Measurements from ENCODE around the gene OBSCN. TPM values are rescaled to one million over a fixed set of nuclear protein-coding genes. Genes with fewer than 3 reads are reported as not detected.

OBSCN gene
- total RNA-seq, 1 donor from 2014 or later: 39.4 TPM

- Histone ChIP-seq H3K36me3 (no peaks in the 10 kb centered on the region), H3K27ac (no peak overlapping the region), H3K4me3 (no peak overlapping the region), H3K4me1 (no peaks in the 10 kb centered on the region), H3K9me3 (no peaks in the 10 kb centered on the region), H3K27me3 (no peaks in the 10 kb centered on the region)
- DNase-seq (no peak), ATAC-seq (no peak)
- TF ChIP-seq, protein P1, sequence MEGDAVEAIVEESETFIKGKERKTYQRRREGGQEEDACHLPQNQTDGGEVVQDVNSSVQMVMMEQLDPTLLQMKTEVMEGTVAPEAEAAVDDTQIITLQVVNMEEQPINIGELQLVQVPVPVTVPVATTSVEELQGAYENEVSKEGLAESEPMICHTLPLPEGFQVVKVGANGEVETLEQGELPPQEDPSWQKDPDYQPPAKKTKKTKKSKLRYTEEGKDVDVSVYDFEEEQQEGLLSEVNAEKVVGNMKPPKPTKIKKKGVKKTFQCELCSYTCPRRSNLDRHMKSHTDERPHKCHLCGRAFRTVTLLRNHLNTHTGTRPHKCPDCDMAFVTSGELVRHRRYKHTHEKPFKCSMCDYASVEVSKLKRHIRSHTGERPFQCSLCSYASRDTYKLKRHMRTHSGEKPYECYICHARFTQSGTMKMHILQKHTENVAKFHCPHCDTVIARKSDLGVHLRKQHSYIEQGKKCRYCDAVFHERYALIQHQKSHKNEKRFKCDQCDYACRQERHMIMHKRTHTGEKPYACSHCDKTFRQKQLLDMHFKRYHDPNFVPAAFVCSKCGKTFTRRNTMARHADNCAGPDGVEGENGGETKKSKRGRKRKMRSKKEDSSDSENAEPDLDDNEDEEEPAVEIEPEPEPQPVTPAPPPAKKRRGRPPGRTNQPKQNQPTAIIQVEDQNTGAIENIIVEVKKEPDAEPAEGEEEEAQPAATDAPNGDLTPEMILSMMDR (IDR thresholded peaks at IDR 0.05): no peak
- intact Hi-C loops (cut with DNase I): no loop called here
These were observed 173.5 kb downstream of the OBSCN start for GRCh38 chr1:228381356-228381755.

- Histone ChIP-seq H3K27me3 (no peaks in the 10 kb centered on the region), H3K27ac (no peak overlapping the region), H3K36me3 (no peaks in the 10 kb centered on the region), H3K4me3 (no peak overlapping the region), H3K4me1 (no peaks in the 10 kb centered on the region), H3K9me3 (no peaks in the 10 kb centered on the region)
- ATAC-seq (no peak), DNase-seq (no peak)
- intact Hi-C loops (cut with DNase I): no loop called here
- TF ChIP-seq, protein P1 (IDR thresholded peaks at IDR 0.05): no peak
These were observed 175.9 kb downstream of the OBSCN start for GRCh38 chr1:228383773-228384172.

DNA sequence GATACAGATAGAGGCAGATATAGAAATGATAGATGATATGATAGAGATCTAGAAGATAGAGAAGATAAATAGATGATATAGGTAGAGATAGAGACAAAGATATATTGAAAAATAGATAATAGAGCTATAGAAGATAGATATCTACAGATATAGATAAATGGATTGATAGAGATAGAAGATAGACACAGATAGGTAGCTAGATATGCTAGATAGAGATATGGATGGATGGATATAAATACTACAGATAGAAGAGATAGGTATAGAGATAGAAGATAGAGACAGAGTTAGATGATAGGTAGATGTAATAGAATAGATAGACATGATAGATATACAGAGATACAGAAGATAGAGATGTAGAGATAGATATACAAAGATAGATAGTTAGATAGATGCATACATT lies 177.4 kb downstream of the OBSCN start:
- H3K27ac ChIP-seq: no peak overlapping the region
- H3K36me3 ChIP-seq: no peaks in the 10 kb centered on the region
- no peak for DNase-seq
- H3K9me3 ChIP-seq: no peaks in the 10 kb centered on the region
- intact Hi-C loops (cut with DNase I): no loop called here
- TF ChIP-seq, protein P1 (IDR thresholded peaks at IDR 0.05): no peak
- no peaks in the 10 kb centered on the region for H3K27me3 ChIP-seq
- ATAC-seq: no peak
- H3K4me1 ChIP-seq: no peaks in the 10 kb centered on the region
- H3K4me3 ChIP-seq: no peak overlapping the region

DNA sequence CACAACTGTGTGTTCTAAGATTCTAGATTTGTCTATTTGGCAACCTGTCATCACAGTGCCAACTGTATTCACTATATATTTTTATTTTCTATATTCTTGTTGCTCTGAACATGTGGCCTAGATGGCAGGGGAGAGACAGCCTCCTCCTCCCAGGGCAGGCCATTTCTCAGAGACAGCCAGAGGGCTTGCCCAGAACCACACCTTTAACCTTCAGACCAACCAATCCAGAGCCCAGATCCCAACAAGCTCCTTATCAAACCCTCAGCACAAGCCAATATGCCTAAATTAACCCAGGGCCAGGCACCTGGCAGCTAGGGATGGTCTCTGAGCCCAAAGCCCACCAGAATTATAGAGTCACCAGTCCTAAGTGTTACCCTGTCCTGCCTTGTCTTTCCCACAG lies 179.5 kb downstream of the OBSCN start:
- no peaks in the 10 kb centered on the region for H3K4me1 ChIP-seq
- H3K27ac ChIP-seq: no peak overlapping the region
- TF ChIP-seq, protein P1 (IDR thresholded peaks at IDR 0.05): no peak
- no peak overlapping the region for H3K4me3 ChIP-seq
- ATAC-seq: no peak
- DNase-seq: peak; percentile 11
- no peaks in the 10 kb centered on the region for H3K9me3 ChIP-seq
- H3K27me3 ChIP-seq: no peaks in the 10 kb centered on the region
- intact Hi-C loops (cut with DNase I): no loop called here
- H3K36me3 ChIP-seq: no peaks in the 10 kb centered on the region

DNA sequence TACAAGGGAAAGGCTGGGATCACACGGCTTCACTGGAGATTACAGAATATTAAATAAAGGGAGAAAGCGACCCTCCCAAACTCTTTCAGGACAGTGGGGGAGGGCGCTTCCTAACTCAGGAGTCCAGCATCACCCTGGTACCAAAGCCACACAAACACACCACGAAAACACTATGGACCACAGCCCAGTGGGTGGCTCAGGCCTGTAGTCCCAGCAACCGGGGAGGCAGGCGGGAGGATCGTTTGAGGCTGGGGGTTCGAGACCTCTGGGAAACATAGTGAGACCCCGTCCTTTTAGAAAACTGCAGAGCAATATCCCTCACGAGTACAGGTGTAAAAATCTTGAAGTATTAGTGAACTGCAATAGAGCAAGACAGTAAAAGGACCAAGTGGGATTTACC lies 182.8 kb downstream of the OBSCN start:
- intact Hi-C loops (cut with DNase I): no loop called here
- no peaks in the 10 kb centered on the region for H3K27me3 ChIP-seq
- TF ChIP-seq, protein P1 (IDR thresholded peaks at IDR 0.05): no peak

GRCh38 chr1:228391411-228392020 lies 183.7 kb downstream of the OBSCN start:
- Histone ChIP-seq H3K27ac (no peak overlapping the region), H3K4me3 (no peak overlapping the region), H3K27me3 (no peaks in the 10 kb centered on the region), H3K4me1 (peaks cover 12% of the 10 kb centered on the region), H3K36me3 (peaks cover 22% of the 10 kb centered on the region), H3K9me3 (no peaks in the 10 kb centered on the region)
- DNase-seq (peak; percentile 49), ATAC-seq (peak; percentile 22)
- intact Hi-C loops (cut with DNase I): no loop called here
- TF ChIP-seq, protein P1 (IDR thresholded peaks at IDR 0.05): no peak

More for the DNA sequence above, 182.8 kb downstream of the OBSCN start:
- peaks cover 14% of the 10 kb centered on the region for H3K36me3 ChIP-seq
- ATAC-seq (no peak), DNase-seq (peak; percentile 20)
- H3K4me1 ChIP-seq: peaks cover 12% of the 10 kb centered on the region
- H3K27ac ChIP-seq: no peak overlapping the region
- H3K4me3 ChIP-seq: no peak overlapping the region
- no peaks in the 10 kb centered on the region for H3K9me3 ChIP-seq
